ENCODE data around the gene ZSWIM5. TPM values are rescaled to one million over a fixed set of nuclear protein-coding genes. Genes with fewer than 3 reads are reported as not detected.
"Not testable (repeated sequence)": the region's sequence is repeated elsewhere in the genome, so short reads cannot be mapped to it uniquely, and the experiment has no call there.

Gene ZSWIM5
- total RNA-seq, 1 experiment from 2014 or later = 1.4 TPM

- H2AFZ ChIP-seq (ENCODE audit: low read length) = no peak overlapping the region
- DNase-seq = no peak
- no peak for TF ChIP-seq EZH2phosphoT487 (IDR thresholded peaks at IDR 0.05; ENCODE audit: borderline replicate concordance, low read length)
- TF ChIP-seq, protein P1, sequence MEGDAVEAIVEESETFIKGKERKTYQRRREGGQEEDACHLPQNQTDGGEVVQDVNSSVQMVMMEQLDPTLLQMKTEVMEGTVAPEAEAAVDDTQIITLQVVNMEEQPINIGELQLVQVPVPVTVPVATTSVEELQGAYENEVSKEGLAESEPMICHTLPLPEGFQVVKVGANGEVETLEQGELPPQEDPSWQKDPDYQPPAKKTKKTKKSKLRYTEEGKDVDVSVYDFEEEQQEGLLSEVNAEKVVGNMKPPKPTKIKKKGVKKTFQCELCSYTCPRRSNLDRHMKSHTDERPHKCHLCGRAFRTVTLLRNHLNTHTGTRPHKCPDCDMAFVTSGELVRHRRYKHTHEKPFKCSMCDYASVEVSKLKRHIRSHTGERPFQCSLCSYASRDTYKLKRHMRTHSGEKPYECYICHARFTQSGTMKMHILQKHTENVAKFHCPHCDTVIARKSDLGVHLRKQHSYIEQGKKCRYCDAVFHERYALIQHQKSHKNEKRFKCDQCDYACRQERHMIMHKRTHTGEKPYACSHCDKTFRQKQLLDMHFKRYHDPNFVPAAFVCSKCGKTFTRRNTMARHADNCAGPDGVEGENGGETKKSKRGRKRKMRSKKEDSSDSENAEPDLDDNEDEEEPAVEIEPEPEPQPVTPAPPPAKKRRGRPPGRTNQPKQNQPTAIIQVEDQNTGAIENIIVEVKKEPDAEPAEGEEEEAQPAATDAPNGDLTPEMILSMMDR (conservative IDR thresholded peaks at IDR 0.05; ENCODE audit: low read depth, low read length) = no peak
- TF ChIP-seq EZH2 (IDR thresholded peaks at IDR 0.05; ENCODE audit: low read length, unreplicated experiment) = no peak
- no peaks in the 10 kb centered on the region for H3K27me3 ChIP-seq (ENCODE audit: low read length)
- H4K20me1 ChIP-seq (ENCODE audit: low read length) = no peaks in the 10 kb centered on the region
- H3K4me1 ChIP-seq (ENCODE audit: insufficient read depth, low read length) = no peaks in the 10 kb centered on the region
- ChIA-PET CTCF (no interaction called here), POLR2A (ENCODE audit: unreplicated experiment) (no interaction called here)
- H3F3A ChIP-seq (ENCODE audit: low read length, unreplicated experiment) = no peaks in the 10 kb centered on the region
- H3K9me3 ChIP-seq (ENCODE audit: low read length) = no peaks in the 10 kb centered on the region
- no peaks in the 10 kb centered on the region for H3K36me3 ChIP-seq (ENCODE audit: low read depth, low read length)
- no peak overlapping the region for H3K4me2 ChIP-seq (ENCODE audit: low read length)
- H3K9me2 ChIP-seq (replicated peaks; ENCODE audit: low read length) = no peaks in the 10 kb centered on the region
- no peak overlapping the region for H3K4me3 ChIP-seq (ENCODE audit: low read length)
- no TSS peak for BruUV-seq (replicated peaks)
- no peaks in the 10 kb centered on the region for H3K79me2 ChIP-seq (ENCODE audit: low read length)
- intact Hi-C loops (cut with micrococcal nuclease) = no loop called here
- no peak for ATAC-seq
- H3K9ac ChIP-seq (ENCODE audit: low read length) = no peak overlapping the region
- H3K27ac ChIP-seq (ENCODE audit: low read length) = no peak overlapping the region
Observed at GRCh38 chr1:45097079-45097478, 109.3 kb downstream of the ZSWIM5 start.

- ChIA-PET CTCF (no interaction called here), POLR2A (ENCODE audit: unreplicated experiment) (no interaction called here)
- H3K9me3 ChIP-seq (ENCODE audit: low read length) = no peaks in the 10 kb centered on the region
- H3K36me3 ChIP-seq (ENCODE audit: low read depth, low read length) = no peaks in the 10 kb centered on the region
- DNase-seq = no peak
- no peaks in the 10 kb centered on the region for H3F3A ChIP-seq (ENCODE audit: low read length, unreplicated experiment)
- H3K27ac ChIP-seq (ENCODE audit: low read length) = no peak overlapping the region
- TF ChIP-seq EZH2 (IDR thresholded peaks at IDR 0.05; ENCODE audit: low read length, unreplicated experiment) (no peak), EZH2phosphoT487 (IDR thresholded peaks at IDR 0.05; ENCODE audit: borderline replicate concordance, low read length) (no peak)
- TF ChIP-seq, protein P1 (conservative IDR thresholded peaks at IDR 0.05; ENCODE audit: low read depth, low read length) = no peak
- no peak overlapping the region for H2AFZ ChIP-seq (ENCODE audit: low read length)
- no TSS peak for BruUV-seq (replicated peaks)
- intact Hi-C loops (cut with micrococcal nuclease) = no loop called here
- H3K27me3 ChIP-seq (ENCODE audit: low read length) = no peaks in the 10 kb centered on the region
- H3K4me3 ChIP-seq (ENCODE audit: low read length) = no peak overlapping the region
- H3K79me2 ChIP-seq (ENCODE audit: low read length) = no peaks in the 10 kb centered on the region
- H3K9me2 ChIP-seq (replicated peaks; ENCODE audit: low read length) = no peaks in the 10 kb centered on the region
- no peak for ATAC-seq
- no peak overlapping the region for H3K4me2 ChIP-seq (ENCODE audit: low read length)
- H4K20me1 ChIP-seq (ENCODE audit: low read length) = no peaks in the 10 kb centered on the region
- no peak overlapping the region for H3K9ac ChIP-seq (ENCODE audit: low read length)
- H3K4me1 ChIP-seq (ENCODE audit: insufficient read depth, low read length) = no peaks in the 10 kb centered on the region
Observed at GRCh38 chr1:45095450-45095849, 111.0 kb downstream of the ZSWIM5 start.

DNA sequence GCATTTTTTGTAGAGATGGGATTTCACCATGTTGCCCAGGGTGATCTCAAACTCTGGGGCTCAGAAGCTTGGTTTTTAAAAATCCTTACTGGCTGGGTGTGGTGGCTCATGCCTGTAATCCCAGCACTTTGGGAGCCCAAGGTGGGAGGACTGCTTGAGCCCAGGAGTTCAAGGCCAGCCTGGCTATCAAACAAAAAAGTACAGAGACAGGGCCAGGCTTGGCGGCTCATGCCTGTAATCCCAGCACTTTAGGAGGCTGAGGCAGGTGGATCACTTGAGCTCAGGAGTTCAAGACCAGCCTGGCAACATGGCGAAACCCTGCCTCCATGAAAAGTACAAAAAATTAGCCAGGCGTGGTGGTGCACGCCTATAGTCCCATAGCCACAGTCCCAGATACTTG, 112.0 kb downstream of the ZSWIM5 start:
- H3K9me2 ChIP-seq (replicated peaks; ENCODE audit: low read length); H4K20me1 ChIP-seq (ENCODE audit: low read length); ATAC-seq; H3K4me1 ChIP-seq (ENCODE audit: insufficient read depth, low read length); H3K36me3 ChIP-seq (ENCODE audit: low read depth, low read length); H3K27me3 ChIP-seq (ENCODE audit: low read length); BruUV-seq (replicated peaks); H3K27ac ChIP-seq (ENCODE audit: low read length); H3K9ac ChIP-seq (ENCODE audit: low read length); H3F3A ChIP-seq (ENCODE audit: low read length, unreplicated experiment); H3K79me2 ChIP-seq (ENCODE audit: low read length); POLR2A ChIA-PET (ENCODE audit: unreplicated experiment); H3K9me3 ChIP-seq (ENCODE audit: low read length); CTCF ChIA-PET; DNase-seq; intact Hi-C loops (cut with micrococcal nuclease); H3K4me3 ChIP-seq (ENCODE audit: low read length); H2AFZ ChIP-seq (ENCODE audit: low read length); H3K4me2 ChIP-seq (ENCODE audit: low read length): not testable (repeated sequence)

All from PC-3 (cell line).